ENCODE results near the gene ERCC4. TPM values are rescaled to one million over a fixed set of nuclear protein-coding genes. Genes with fewer than 3 reads are reported as not detected.

ERCC4 gene
- total RNA-seq, 3 donors from 2014 or later, result 4.8 to 8.3 (median 7.9) TPM

DNA sequence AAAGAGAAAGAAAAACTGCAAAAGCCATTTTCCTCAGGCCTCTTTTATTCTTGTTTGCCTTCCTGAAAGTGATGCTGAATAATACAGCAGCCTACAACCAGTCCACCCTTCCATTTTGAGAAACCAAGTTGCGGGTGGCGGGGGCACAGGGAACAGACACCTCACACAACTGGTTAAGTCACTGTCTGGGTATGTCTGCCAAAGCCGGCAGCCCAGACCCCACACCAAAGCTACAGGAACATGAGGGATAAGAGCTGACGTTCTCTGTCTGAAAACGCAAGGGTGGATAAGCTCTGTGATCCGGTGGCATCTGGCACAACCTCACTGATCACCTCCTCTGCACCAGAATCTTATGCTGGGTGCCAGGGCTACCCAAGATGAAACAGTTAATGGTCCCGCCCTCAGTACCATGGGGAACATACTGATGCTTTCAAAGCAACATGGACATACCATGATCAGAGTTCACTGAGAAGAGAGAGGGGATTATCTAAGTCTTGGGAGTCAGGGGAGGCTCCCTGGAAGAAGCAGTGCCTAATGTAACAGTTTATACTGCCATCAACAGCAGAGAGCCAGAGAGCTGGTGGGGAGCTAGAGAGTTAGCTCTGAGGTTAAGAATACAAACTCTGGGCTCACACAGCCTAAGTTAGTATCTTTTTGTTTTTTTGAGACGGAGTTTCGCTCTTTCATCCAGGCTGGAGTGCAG lies 53.5 kb downstream of the ERCC4 start:
- Histone ChIP-seq H3K4me1 (no peaks in the 10 kb centered on the region), H3K4me3 (no peak overlapping the region), H3K27ac (no peak overlapping the region), H3K36me3 (no peaks in the 10 kb centered on the region), H3K9me3 (peaks cover 0 to 1% of the 10 kb centered on the region in 2 donors), H3K27me3 (no peaks in the 10 kb centered on the region)
- DNase-seq (ENCODE audit: low spot score in 2 of 2), result no peak
- TF ChIP-seq, protein P1, sequence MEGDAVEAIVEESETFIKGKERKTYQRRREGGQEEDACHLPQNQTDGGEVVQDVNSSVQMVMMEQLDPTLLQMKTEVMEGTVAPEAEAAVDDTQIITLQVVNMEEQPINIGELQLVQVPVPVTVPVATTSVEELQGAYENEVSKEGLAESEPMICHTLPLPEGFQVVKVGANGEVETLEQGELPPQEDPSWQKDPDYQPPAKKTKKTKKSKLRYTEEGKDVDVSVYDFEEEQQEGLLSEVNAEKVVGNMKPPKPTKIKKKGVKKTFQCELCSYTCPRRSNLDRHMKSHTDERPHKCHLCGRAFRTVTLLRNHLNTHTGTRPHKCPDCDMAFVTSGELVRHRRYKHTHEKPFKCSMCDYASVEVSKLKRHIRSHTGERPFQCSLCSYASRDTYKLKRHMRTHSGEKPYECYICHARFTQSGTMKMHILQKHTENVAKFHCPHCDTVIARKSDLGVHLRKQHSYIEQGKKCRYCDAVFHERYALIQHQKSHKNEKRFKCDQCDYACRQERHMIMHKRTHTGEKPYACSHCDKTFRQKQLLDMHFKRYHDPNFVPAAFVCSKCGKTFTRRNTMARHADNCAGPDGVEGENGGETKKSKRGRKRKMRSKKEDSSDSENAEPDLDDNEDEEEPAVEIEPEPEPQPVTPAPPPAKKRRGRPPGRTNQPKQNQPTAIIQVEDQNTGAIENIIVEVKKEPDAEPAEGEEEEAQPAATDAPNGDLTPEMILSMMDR (IDR thresholded peaks at IDR 0.05), result no peak
- TF ChIP-seq POLR2AphosphoS5 (IDR thresholded peaks at IDR 0.05), result no peak
- no peak for TF ChIP-seq POLR2A (IDR thresholded peaks at IDR 0.05)
- intact Hi-C loops (cut with DNase I; ENCODE audit: low total_unique reads), result no loop called here

DNA sequence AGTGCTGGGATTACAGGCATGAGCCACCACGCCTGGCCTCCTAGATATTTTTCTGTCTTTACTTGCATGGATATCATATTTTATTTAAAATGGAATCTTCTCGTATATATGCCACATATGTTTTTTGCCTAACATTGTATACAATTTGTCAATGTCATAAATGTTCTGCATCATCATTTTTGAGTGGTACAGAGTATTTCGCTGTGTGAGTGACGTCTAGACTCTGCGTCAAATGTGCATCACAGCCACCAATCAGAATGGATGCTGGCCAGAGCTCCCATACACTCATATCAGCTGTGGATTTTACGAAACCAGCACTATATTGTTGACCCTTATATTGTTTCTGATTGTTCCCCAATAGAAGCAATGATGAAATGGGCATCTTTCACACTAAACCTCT lies 57.2 kb downstream of the ERCC4 start:
- Histone ChIP-seq H3K27me3 (no peaks in the 10 kb centered on the region), H3K4me1 (no peaks in the 10 kb centered on the region), H3K27ac (no peak overlapping the region), H3K4me3 (no peak overlapping the region), H3K36me3 (no peaks in the 10 kb centered on the region), H3K9me3 (peaks cover 0 to 12% of the 10 kb centered on the region in 2 donors)
- TF ChIP-seq POLR2A (IDR thresholded peaks at IDR 0.05) (no peak), POLR2AphosphoS5 (IDR thresholded peaks at IDR 0.05) (no peak)
- TF ChIP-seq, protein P1 (IDR thresholded peaks at IDR 0.05), result no peak
- DNase-seq (ENCODE audit: low spot score in 2 of 2), result no peak
- intact Hi-C loops (cut with DNase I; ENCODE audit: low total_unique reads), result no loop called here

DNA sequence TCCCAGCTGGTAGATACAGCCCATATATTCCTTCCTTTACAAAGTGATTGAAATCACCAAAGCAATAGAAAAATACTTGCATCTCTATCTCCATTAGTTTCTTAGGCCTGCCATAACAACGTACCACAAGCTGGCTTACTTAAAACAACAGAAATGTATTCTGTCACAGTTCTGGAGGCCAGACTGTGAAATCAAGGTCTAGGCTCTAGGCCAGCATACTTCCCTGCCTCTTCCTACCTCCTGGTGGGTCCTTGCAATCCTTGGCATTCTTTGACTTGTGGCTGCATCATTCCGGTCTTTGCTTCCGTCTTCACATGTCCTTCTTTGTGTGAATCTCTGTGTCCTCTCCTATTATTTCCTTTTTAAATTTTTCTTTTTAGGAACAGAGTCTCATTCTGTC lies 62.5 kb downstream of the ERCC4 start:
- Histone ChIP-seq H3K27ac (no peak overlapping the region), H3K36me3 (no peaks in the 10 kb centered on the region), H3K27me3 (no peaks in the 10 kb centered on the region), H3K9me3 (peaks cover 0 to 12% of the 10 kb centered on the region in 2 donors), H3K4me3 (no peak overlapping the region), H3K4me1 (no peaks in the 10 kb centered on the region)
- no peak for DNase-seq (ENCODE audit: low spot score in 2 of 2)
- intact Hi-C loops (cut with DNase I; ENCODE audit: low total_unique reads), result no loop called here
- TF ChIP-seq POLR2A (IDR thresholded peaks at IDR 0.05) (no peak), POLR2AphosphoS5 (IDR thresholded peaks at IDR 0.05) (no peak)
- TF ChIP-seq, protein P1 (IDR thresholded peaks at IDR 0.05), result no peak

DNA sequence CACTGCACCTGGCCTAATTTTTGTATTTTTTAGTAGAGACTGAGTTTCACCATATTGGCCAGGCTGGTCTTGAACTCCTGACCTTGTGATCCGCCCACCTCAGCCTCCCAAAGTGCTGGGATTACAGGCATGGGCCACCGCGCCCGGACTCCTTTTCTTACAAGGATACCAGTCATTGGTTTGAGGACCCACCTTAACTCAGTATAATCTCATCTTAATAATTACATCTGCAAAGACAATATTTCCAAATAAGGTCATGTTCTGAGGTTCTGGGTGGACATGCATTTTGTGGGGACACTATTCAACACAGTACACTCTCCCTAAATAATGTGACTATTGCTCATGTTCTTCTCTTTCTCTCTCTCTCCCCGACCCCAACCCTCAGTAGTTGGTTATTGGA lies 63.7 kb downstream of the ERCC4 start:
- peaks cover 0 to 12% of the 10 kb centered on the region in 2 donors for H3K9me3 ChIP-seq
- H3K36me3 ChIP-seq, result no peaks in the 10 kb centered on the region
- H3K4me3 ChIP-seq, result no peak overlapping the region
- no peaks in the 10 kb centered on the region for H3K27me3 ChIP-seq
- TF ChIP-seq POLR2A (IDR thresholded peaks at IDR 0.05) (no peak), POLR2AphosphoS5 (IDR thresholded peaks at IDR 0.05) (no peak)
- TF ChIP-seq, protein P1 (IDR thresholded peaks at IDR 0.05), result no peak
- H3K27ac ChIP-seq, result no peak overlapping the region
- no peak for DNase-seq (ENCODE audit: low spot score in 2 of 2)
- intact Hi-C loops (cut with DNase I; ENCODE audit: low total_unique reads), result no loop called here
- no peaks in the 10 kb centered on the region for H3K4me1 ChIP-seq

DNA sequence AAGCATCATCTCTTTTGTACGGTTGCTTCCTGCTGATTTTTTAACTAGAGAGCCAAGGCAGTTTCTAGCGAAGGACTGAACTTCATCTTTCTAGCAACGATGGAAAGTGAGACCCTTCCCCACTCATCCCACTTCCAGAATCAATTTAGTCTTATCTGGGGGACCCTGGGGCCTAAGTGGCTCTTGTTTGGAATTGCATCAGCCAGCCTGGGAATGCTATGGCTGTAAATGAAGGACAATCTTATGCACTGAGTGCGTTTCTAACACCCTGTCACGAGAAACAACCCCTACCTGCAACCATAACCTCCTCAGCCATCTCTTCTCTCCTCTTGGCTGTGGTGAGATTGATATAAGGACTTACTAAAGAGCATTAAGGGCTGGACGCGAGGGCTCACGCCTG lies 64.8 kb downstream of the ERCC4 start:
- no peak for TF ChIP-seq POLR2A (IDR thresholded peaks at IDR 0.05)
- TF ChIP-seq, protein P1 (IDR thresholded peaks at IDR 0.05), result no peak
- TF ChIP-seq POLR2AphosphoS5 (IDR thresholded peaks at IDR 0.05), result no peak
- Histone ChIP-seq H3K27ac (no peak overlapping the region), H3K4me3 (no peak overlapping the region), H3K4me1 (no peaks in the 10 kb centered on the region), H3K36me3 (no peaks in the 10 kb centered on the region), H3K27me3 (no peaks in the 10 kb centered on the region), H3K9me3 (peaks cover 0 to 12% of the 10 kb centered on the region in 2 donors)
- no peak for DNase-seq (ENCODE audit: low spot score in 2 of 2)
- intact Hi-C loops (cut with DNase I; ENCODE audit: low total_unique reads), result no loop called here
